Sigmoid colon (tissue), 4 donors: ENCODE data around the gene SEPTIN14.

Experiments used
- EP300 ChIP-seq, 4 donors: sonication (generic); formaldehyde crosslinking; IDR thresholded peaks; one replicate each; pipeline ENCODE4 v1.6.1; 2017; ENCODE audit warnings: antibody characterized with exemption in 4 of 4
- POLR2A ChIP-seq, 2 donors: fragments of 450-650 bp; IDR thresholded peaks; one replicate each; pipeline ENCODE4 v1.6.1; 2016; ENCODE audit warnings: antibody characterized with exemption in 2 of 2, mild to moderate bottlenecking in 2 of 2, moderate library complexity in 2 of 2
- POLR2AphosphoS5 ChIP-seq, 4 donors: sonication (generic); formaldehyde crosslinking; IDR thresholded peaks; one replicate each; pipeline ENCODE4 v1.6.1; 2017; ENCODE audit warnings: antibody characterized with exemption in 4 of 4
- TF ChIP-seq, protein P1 (sequence below), 4 experiments: fragments of 450-650 bp in 3 of 4; fragments of 200-600 bp in 1 of 4; IDR thresholded peaks; one replicate each; pipeline ENCODE4 v1.5.1; 2016 to 2019; ENCODE audit warnings: antibody characterized with exemption in 4 of 4, mild to moderate bottlenecking in 3 of 4, moderate library complexity in 2 of 4

DNA sequence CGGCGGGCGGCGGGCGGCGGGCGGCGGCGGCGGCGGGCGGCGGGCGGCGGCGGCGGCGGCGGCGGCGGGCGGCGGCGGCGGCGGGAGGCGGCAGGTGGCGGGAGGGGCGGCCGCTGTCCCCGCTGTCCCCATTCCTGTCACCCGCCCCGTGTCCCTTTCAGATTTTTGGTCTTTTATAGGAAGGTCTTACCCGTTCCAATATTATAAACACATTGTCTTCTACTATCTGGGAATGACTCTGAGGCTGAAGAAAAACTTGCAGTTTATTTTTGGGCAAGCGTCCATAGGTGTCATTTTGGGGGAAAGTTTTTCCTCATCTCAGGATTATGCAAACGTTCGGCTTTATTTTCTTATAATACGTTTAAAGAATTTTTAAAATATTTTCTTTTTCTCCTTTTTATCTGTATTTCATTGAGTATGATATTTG, 25.3 kb upstream of the SEPTIN14 start:
- no peak for TF ChIP-seq POLR2A (IDR thresholded peaks at IDR 0.05)
- TF ChIP-seq, protein P1, sequence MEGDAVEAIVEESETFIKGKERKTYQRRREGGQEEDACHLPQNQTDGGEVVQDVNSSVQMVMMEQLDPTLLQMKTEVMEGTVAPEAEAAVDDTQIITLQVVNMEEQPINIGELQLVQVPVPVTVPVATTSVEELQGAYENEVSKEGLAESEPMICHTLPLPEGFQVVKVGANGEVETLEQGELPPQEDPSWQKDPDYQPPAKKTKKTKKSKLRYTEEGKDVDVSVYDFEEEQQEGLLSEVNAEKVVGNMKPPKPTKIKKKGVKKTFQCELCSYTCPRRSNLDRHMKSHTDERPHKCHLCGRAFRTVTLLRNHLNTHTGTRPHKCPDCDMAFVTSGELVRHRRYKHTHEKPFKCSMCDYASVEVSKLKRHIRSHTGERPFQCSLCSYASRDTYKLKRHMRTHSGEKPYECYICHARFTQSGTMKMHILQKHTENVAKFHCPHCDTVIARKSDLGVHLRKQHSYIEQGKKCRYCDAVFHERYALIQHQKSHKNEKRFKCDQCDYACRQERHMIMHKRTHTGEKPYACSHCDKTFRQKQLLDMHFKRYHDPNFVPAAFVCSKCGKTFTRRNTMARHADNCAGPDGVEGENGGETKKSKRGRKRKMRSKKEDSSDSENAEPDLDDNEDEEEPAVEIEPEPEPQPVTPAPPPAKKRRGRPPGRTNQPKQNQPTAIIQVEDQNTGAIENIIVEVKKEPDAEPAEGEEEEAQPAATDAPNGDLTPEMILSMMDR (IDR thresholded peaks at IDR 0.05): no peak
- TF ChIP-seq EP300 (IDR thresholded peaks at IDR 0.05): no peak
- no peak for TF ChIP-seq POLR2AphosphoS5 (IDR thresholded peaks at IDR 0.05)
